HG03521 (cell line): ENCODE results near the gene UBE2L3.
"Not testable (repeated sequence)": the region's sequence is repeated elsewhere in the genome, so short reads cannot be mapped to it uniquely, and the experiment has no call there.

Source experiments
- ATAC-seq: cut with Tn5 transposase; IDR thresholded peaks from one replicate; pipeline ENCODE4 v1.9.1; 2021; ENCODE audit warnings: mild to moderate bottlenecking, moderate library complexity; ENCODE audit not compliant: unreplicated experiment

The UBE2L3 gene

GRCh38 chr22:21598302-21598701, 30.8 kb downstream of the UBE2L3 start:
- no peak for ATAC-seq

- no peak for ATAC-seq
Observed at GRCh38 chr22:21599053-21599893, 31.8 kb downstream of the UBE2L3 start.

GRCh38 chr22:21602579-21602978, 35.1 kb downstream of the UBE2L3 start:
- ATAC-seq, result no peak

GRCh38 chr22:21603973-21604372, 36.5 kb downstream of the UBE2L3 start:
- no peak for ATAC-seq

GRCh38 chr22:21605887-21606564, 38.5 kb downstream of the UBE2L3 start:
- ATAC-seq, result no peak

- ATAC-seq, result no peak
Observed at GRCh38 chr22:21606775-21607174, 39.3 kb downstream of the UBE2L3 start.

- not testable (repeated sequence) for ATAC-seq
Observed at GRCh38 chr22:21609556-21610157, 42.1 kb downstream of the UBE2L3 start.

GRCh38 chr22:21611210-21611977, 43.9 kb downstream of the UBE2L3 start:
- ATAC-seq, result no peak

- no peak for ATAC-seq
Observed at GRCh38 chr22:21612858-21613257, 45.3 kb downstream of the UBE2L3 start.

- no peak for ATAC-seq
Observed at GRCh38 chr22:21613553-21614233, 46.2 kb downstream of the UBE2L3 start.

- no peak for ATAC-seq
Observed at GRCh38 chr22:21615731-21616130, 48.2 kb downstream of the UBE2L3 start.

- ATAC-seq, result not testable (repeated sequence)
Observed at GRCh38 chr22:21617337-21617736, 49.8 kb downstream of the UBE2L3 start.

GRCh38 chr22:21621025-21621424, 53.5 kb downstream of the UBE2L3 start:
- ATAC-seq, result no peak

- ATAC-seq, result no peak
Observed at GRCh38 chr22:21622011-21622918, 54.8 kb downstream of the UBE2L3 start.

- ATAC-seq, result no peak
Observed at GRCh38 chr22:21622919-21623647, 55.6 kb downstream of the UBE2L3 start.

GRCh38 chr22:21623648-21623970, 56.1 kb downstream of the UBE2L3 start:
- no peak for ATAC-seq

GRCh38 chr22:21624120-21624879, 56.8 kb downstream of the UBE2L3 start:
- no peak for ATAC-seq
